ENCODE results near the gene MDK. TPM values are rescaled to one million over a fixed set of nuclear protein-coding genes. Genes with fewer than 3 reads are reported as not detected.

MDK gene
- total RNA-seq, 2 experiments from 2014 or later: 3.5 to 4.1 TPM

DNA sequence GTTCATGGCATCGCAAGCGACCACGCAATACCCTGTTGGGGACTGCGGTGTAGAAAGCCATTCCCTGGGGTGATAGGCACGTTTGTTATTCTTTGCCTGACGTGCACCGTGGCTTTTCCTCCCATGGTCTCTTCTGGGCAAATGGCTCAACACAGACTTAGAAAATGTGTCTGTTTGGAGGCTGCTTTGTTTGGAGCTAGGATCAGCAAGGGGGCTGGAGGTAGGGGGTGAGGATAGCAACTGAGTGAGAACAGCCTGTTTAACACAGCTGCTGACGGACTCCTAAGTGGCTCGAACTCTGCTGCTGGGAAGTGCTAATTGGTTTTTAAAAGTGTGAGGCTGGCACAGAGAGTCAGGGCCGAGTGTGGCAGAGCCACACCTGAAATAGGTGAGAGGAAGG is 26.2 kb downstream of the MDK start:
- no peaks in the 10 kb centered on the region for H3K9me3 Mint-ChIP-seq

DNA sequence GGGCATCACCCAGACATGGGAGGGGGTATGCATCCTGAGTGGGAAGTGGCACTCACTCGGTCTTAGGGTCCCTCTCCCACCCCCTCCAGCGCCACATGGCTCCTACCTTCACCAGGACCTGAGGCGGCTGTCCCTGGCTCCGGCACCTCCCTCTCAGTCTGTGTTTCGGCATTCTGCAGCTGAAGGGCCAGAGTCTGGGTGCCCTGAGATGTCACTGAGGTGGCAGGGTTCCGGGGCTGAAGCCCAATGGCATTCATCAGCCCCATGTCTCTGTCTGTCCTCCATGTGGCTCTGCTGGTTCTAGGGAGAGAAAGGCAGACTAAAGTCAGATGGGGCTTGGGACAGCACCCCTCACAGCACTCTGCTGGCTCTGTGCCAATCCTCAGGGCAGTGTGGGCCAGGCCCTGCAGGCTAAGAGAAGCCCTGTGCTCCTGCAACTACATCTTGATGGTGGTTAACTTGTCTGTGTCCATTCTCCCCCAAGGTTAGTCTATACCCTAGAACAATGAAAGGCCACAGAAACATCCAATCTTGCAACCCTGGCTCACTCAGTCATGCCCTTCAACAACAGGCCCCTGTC is 27.0 kb downstream of the MDK start:
- H3K4me3 Mint-ChIP-seq: no peak overlapping the region
- CTCF ChIA-PET: interaction anchor here (0.6 to 0.7 kb wide), 2 partner anchors 20 to 187 kb away, joined by 3 read pairs; no protein-coding TSS in a partner anchor
- POLR2A ChIA-PET: interaction anchor here (0.7 kb wide), 1 partner anchor 224 kb away, joined by 4 read pairs; no protein-coding TSS in a partner anchor
- no peaks in the 10 kb centered on the region for H3K27me3 Mint-ChIP-seq
- H3K27ac Mint-ChIP-seq: no peak overlapping the region
- no peaks in the 10 kb centered on the region for H3K9me3 Mint-ChIP-seq
- H3K36me3 Mint-ChIP-seq (ENCODE audit: low read depth): peaks cover 18% of the 10 kb centered on the region
- H3K4me1 Mint-ChIP-seq: no peaks in the 10 kb centered on the region
- no peak for DNase-seq

More for the DNA sequence above, 26.2 kb downstream of the MDK start:
- Mint-ChIP-seq H3K4me1 (no peaks in the 10 kb centered on the region), H3K4me3 (no peak overlapping the region), H3K27ac (no peak overlapping the region), H3K27me3 (no peaks in the 10 kb centered on the region), H3K36me3 (ENCODE audit: low read depth) (peaks cover 19% of the 10 kb centered on the region)
- ChIA-PET CTCF (interaction anchor here (0.7 kb wide), 1 partner anchor 19 kb away, joined by 3 read pairs; no protein-coding TSS in a partner anchor), POLR2A (no interaction called here)
- no peak for DNase-seq

DNA sequence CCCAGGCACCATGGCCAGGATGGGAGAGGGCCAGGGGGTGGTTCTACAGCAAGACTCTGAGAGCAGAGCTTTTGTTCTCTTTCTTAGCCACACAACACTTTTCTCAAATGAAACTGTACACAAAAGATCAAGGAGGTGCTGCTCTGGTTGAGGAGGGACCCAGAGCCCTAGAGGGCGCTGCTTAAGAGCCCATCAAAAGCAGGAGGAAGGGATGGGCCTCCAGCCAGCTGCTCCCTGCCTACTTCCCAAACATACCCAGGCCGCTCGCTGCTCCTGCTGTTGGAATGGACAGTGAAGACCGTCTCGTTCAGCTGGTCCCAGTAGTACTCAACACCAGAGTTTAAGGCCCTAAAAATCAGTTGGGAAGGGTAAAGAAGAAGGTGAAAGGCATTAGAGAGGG is 28.6 kb downstream of the MDK start:
- Mint-ChIP-seq H3K4me3 (no peak overlapping the region), H3K9me3 (no peaks in the 10 kb centered on the region), H3K4me1 (no peaks in the 10 kb centered on the region), H3K36me3 (ENCODE audit: low read depth) (peaks cover 24% of the 10 kb centered on the region), H3K27ac (no peak overlapping the region), H3K27me3 (no peaks in the 10 kb centered on the region)
- ChIA-PET CTCF (interaction anchor here (1.7 kb wide), 1 partner anchor 12 kb away, joined by 3 read pairs; no protein-coding TSS in a partner anchor), POLR2A (no interaction called here)
- DNase-seq: no peak

DNA sequence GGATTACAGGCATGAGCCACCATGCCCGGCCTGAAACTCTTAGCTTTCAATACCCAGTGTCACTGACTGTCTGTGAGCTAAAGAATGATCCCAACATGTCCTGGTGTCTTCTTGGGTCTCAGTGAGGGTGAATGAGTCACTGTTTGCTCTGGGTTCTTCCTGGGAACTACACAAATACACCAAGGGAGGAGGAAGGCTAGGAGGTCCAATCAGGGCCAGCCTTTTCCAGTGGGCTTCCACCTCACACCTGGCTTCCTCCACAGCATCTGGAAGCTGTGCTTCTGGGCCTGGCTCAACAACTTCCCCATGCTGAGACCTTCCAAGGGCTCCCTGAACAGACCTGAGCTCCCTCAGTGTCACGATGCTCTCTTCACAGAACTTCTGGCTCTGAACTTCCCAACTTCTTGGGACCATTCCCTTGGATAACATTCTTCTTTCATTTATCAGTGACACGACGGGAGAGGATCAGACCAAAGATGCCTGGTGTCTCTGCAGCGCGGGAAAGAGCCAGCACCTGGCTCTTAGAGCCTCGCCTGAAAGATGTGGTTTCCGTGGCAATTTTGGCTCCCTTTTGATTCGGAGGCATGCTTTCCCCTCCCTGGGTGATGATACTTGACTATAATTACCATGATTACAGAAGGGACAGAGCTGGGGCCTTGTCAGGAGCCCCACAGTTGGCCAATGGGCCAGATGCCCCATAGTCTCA is 32.4 kb downstream of the MDK start:
- no peak for DNase-seq
- ChIA-PET CTCF (interaction anchor here (1.5 kb wide), 1 partner anchor 115 kb away, joined by 5 read pairs; no protein-coding TSS in a partner anchor), POLR2A (no interaction called here)
- Mint-ChIP-seq H3K9me3 (no peaks in the 10 kb centered on the region), H3K4me1 (no peaks in the 10 kb centered on the region), H3K36me3 (ENCODE audit: low read depth) (peaks cover 29% of the 10 kb centered on the region), H3K27me3 (no peaks in the 10 kb centered on the region), H3K4me3 (no peak overlapping the region), H3K27ac (no peak overlapping the region)

DNA sequence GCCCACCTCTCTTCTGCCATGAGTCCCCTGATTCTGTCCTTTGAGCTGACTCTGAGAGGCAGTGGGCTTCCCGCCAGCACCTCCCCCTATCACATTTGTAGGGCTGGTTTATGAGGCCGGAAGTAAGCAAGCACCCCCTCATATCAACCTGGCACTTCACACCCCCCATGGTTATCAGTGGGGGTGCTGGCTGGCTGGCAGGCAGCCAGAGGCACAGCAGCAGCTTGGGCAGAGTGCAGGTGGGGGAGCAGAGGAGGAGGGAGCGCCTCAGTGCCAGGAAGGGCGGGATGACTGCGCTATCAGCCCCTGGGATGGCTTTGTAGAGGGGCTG is 33.0 kb downstream of the MDK start:
- Mint-ChIP-seq H3K9me3 (no peaks in the 10 kb centered on the region), H3K27me3 (no peaks in the 10 kb centered on the region), H3K4me3 (no peak overlapping the region), H3K27ac (no peak overlapping the region), H3K36me3 (ENCODE audit: low read depth) (peaks cover 29% of the 10 kb centered on the region), H3K4me1 (no peaks in the 10 kb centered on the region)
- no peak for DNase-seq
- POLR2A ChIA-PET: no interaction called here
- CTCF ChIA-PET: no interaction called here

DNA sequence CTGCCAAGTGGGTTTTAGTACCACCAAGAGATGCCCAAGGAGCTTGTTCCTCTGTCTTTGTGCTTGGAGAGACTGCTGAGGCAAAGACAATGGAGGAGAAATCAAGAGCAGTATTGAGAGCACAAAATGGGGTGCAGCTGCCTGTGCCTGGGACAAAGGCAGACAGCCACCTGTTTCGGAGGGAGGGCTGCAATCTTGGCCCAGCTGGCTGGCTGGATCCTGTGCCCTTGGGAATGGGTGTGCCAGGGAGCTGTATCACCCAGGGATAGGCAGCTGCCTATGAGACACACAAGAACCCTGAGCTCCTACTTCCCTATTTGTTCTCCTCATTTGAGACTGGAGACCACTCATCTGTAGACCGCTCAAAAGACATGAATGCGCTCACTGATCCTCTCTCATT is 33.4 kb downstream of the MDK start:
- DNase-seq: no peak
- Mint-ChIP-seq H3K27ac (no peak overlapping the region), H3K9me3 (no peaks in the 10 kb centered on the region), H3K36me3 (ENCODE audit: low read depth) (peaks cover 29% of the 10 kb centered on the region), H3K4me1 (no peaks in the 10 kb centered on the region), H3K4me3 (no peak overlapping the region), H3K27me3 (no peaks in the 10 kb centered on the region)
- POLR2A ChIA-PET: no interaction called here
- CTCF ChIA-PET: no interaction called here

DNA sequence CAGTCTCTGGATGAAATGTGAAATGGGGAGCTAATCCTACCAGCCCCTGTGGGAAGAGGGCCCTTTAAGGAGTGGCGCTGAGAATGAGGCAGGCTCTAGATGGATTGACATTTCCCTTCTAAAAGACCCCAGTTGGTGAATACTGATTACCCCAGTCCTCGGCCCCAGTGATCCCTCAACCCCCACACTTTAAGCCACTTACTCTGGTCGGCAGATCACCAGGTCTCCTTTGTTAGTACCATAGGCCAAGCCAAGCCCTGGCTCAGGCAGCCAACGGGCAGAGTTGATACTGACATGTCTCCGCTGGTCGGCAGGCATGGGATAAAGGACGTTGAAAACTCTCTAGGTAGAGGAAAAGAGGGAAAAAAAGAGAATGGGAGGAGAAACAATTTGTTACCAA is 36.2 kb downstream of the MDK start:
- no peaks in the 10 kb centered on the region for H3K4me1 Mint-ChIP-seq
- no peaks in the 10 kb centered on the region for H3K27me3 Mint-ChIP-seq
- no peak overlapping the region for H3K4me3 Mint-ChIP-seq
- ChIA-PET POLR2A (no interaction called here), CTCF (no interaction called here)
- H3K9me3 Mint-ChIP-seq: no peaks in the 10 kb centered on the region
- H3K36me3 Mint-ChIP-seq (ENCODE audit: low read depth): peaks cover 25% of the 10 kb centered on the region
- no peak for DNase-seq
- no peak overlapping the region for H3K27ac Mint-ChIP-seq

DNA sequence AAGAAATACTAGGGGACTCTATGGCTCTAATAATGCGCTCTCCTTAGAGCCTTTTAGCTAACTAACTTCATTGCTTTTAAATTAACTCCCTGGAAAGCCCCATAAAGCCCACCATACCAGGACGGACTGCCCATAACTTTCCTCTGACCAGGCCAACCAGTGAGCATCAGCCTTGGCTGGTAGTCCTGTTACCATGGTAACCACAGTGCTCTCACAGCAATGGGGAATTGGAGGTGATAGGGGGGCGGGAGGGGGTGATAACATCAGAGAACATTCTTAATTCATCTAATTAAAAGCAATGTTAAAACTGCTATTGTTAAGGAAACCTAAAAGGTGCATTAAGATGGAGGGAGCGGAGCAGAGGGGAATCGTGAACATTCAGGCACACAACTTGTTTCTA is 37.3 kb downstream of the MDK start:
- no peak overlapping the region for H3K4me3 Mint-ChIP-seq
- no peak for DNase-seq
- no peak overlapping the region for H3K27ac Mint-ChIP-seq
- H3K36me3 Mint-ChIP-seq (ENCODE audit: low read depth): peaks cover 22% of the 10 kb centered on the region
- ChIA-PET POLR2A (no interaction called here), CTCF (no interaction called here)
- no peaks in the 10 kb centered on the region for H3K9me3 Mint-ChIP-seq
- no peaks in the 10 kb centered on the region for H3K27me3 Mint-ChIP-seq
- H3K4me1 Mint-ChIP-seq: no peaks in the 10 kb centered on the region

DNA sequence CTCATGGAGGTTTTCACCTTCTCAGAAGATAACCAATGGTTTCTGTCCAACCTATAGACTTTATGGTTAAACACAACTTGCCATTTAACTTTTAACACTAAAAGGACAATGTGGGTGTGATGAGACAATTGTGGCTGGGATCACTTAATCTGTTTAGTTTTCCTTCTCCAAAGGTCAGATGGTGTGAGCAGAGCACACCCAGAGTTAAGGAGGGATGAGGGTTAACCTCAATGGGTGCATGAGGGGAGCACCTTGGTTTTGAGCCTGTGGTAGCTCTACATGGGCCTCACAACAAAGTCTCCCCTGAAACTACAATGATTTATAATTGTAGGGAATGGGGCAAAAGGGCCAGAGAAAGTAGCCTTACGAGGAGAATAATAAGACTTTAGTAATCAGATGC is 39.0 kb downstream of the MDK start:
- Mint-ChIP-seq H3K27ac (no peak overlapping the region), H3K36me3 (ENCODE audit: low read depth) (peaks cover 10% of the 10 kb centered on the region), H3K27me3 (no peaks in the 10 kb centered on the region), H3K9me3 (no peaks in the 10 kb centered on the region), H3K4me3 (no peak overlapping the region), H3K4me1 (no peaks in the 10 kb centered on the region)
- ChIA-PET POLR2A (no interaction called here), CTCF (interaction anchor here (0.8 kb wide), 1 partner anchor 16 kb away, joined by 3 read pairs; no protein-coding TSS in a partner anchor)
- DNase-seq: no peak

DNA sequence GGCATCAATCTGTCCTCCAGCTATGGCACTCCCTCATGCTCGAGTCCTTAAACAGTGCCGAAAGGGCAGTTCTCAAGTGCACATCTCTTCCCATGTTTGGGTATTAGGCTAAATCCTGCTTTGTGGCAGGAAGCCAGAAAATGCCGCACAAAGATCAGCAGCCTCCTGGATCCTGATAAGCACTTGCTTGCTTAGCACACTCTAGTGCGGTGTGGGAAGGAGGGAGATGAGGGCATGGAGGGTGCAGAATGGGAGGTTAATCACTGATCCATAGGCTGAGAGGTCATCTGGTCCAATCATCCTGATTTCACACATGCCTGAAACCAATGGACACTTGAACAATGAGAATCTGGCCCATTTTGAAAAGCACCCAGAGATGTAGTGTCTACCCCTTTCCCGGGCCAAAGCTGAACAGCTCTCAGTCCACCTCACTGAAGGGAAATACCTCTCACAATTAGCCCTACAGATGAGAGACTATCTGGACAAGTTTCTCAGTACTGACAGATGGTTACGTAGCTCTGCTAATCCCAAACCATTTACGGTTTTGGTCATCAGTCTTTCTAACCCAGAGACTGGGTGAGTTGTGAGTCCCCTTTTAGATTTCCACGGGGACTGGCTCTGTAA is 39.9 kb downstream of the MDK start:
- ChIA-PET POLR2A (no interaction called here), CTCF (interaction anchor here (0.8 kb wide), 1 partner anchor 15 kb away, joined by 3 read pairs; no protein-coding TSS in a partner anchor)
- H3K4me1 Mint-ChIP-seq: no peaks in the 10 kb centered on the region

DNA sequence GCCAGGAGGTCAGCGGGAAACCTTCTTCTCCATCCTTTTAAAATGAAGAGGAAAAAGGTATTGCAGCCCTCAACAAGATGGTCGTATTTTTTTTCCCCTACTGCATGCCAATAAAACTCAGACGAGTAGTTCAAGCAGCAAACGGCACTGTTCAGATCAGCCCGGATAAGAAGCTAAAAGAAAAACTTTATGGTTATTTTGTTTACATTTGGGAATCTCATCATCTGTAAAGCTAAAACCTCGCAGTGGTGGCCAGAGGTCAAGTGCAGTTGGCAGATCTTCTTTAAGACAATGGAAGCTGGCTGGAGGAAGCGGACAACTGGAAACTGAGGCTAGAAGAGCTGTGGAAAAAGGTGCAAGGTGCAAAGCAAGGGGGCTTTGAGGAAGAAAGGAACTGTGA is 41.1 kb downstream of the MDK start:
- no peaks in the 10 kb centered on the region for H3K27me3 Mint-ChIP-seq
- H3K4me1 Mint-ChIP-seq: no peaks in the 10 kb centered on the region
- H3K9me3 Mint-ChIP-seq: no peaks in the 10 kb centered on the region
- H3K27ac Mint-ChIP-seq: no peak overlapping the region
- H3K4me3 Mint-ChIP-seq: no peak overlapping the region
- POLR2A ChIA-PET: no interaction called here
- H3K36me3 Mint-ChIP-seq (ENCODE audit: low read depth): peaks cover under 1% of the 10 kb centered on the region
- CTCF ChIA-PET: no interaction called here
- DNase-seq: no peak

More for the DNA sequence above, 39.9 kb downstream of the MDK start:
- H3K36me3 Mint-ChIP-seq (ENCODE audit: low read depth): peaks cover 6% of the 10 kb centered on the region
- no peak overlapping the region for H3K27ac Mint-ChIP-seq
- H3K9me3 Mint-ChIP-seq: no peaks in the 10 kb centered on the region
- H3K27me3 Mint-ChIP-seq: no peaks in the 10 kb centered on the region
- no peak overlapping the region for H3K4me3 Mint-ChIP-seq
- DNase-seq: no peak

DNA sequence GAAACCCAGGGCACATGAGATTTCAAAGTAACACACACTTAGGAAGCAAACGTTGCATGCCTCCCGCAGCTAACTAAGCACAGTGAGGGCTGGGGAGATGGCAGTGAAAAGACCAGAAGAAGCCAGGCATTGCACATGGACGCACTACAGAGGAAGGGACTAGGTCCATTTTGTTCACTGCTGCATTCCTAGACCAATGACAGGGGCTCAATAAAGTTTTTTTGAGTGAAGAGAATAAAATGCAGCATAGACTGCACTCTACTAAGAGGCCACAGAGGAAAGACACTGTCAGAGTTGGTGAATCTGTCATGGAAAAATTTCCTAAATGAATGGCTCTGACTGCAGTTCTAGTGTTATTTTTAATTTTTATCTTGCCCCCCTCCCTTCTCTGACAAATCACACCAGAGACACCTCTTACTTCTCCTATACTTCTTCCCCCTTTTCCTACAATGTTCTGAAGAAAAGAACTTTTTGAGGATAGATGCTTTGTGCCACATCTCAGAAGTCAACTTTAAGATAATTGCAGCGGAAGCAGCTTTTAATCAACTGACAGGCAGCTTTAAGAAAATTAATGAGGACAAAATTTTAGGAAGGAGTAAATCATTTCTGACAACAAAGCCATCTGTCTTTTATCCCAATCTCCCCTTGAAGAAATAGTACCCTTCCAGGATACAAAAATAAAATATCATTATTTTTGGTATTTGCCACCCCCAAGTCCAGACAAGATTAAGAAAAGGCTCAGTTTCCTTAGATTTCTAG is 44.9 kb downstream of the MDK start:
- no peaks in the 10 kb centered on the region for H3K27me3 Mint-ChIP-seq
- no peak overlapping the region for H3K4me3 Mint-ChIP-seq
- no peak for DNase-seq
- no peaks in the 10 kb centered on the region for H3K4me1 Mint-ChIP-seq
- ChIA-PET POLR2A (no interaction called here), CTCF (no interaction called here)
- H3K36me3 Mint-ChIP-seq (ENCODE audit: low read depth): peaks cover 8% of the 10 kb centered on the region
- no peak overlapping the region for H3K27ac Mint-ChIP-seq
- no peaks in the 10 kb centered on the region for H3K9me3 Mint-ChIP-seq

DNA sequence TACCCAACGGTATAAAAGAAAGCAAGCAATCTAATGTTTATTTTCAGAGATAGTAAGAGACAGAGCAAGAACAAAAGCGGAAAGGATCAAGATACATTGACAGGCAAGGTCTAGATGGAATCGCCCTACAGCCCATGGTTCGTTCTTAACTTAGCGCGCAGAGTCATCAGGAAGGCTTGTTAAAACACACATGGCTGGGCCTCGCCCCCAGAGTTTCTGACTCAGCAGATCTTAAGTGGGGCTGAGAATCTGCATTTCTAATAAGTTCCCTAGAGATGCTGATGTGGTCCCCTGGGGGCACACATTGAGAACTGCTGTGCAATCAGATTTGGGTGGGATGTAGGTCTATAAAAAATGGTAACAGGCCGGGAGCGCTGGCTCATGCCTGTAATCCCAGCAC is 45.9 kb downstream of the MDK start:
- H3K27ac Mint-ChIP-seq: no peak overlapping the region
- CTCF ChIA-PET: no interaction called here
- POLR2A ChIA-PET: no interaction called here
- H3K27me3 Mint-ChIP-seq: no peaks in the 10 kb centered on the region
- H3K4me3 Mint-ChIP-seq: no peak overlapping the region
- no peak for DNase-seq
- peaks cover 13% of the 10 kb centered on the region for H3K36me3 Mint-ChIP-seq (ENCODE audit: low read depth)
- no peaks in the 10 kb centered on the region for H3K9me3 Mint-ChIP-seq
- H3K4me1 Mint-ChIP-seq: no peaks in the 10 kb centered on the region

Data from activated CD4-positive, alpha-beta memory T cell treated with anti-CD3 and anti-CD28 coated beads, Interleukin-2, amount 10 ng/mL, durations not matched to agents 7 days and 5 days (primary cell).